ENCODE data around the gene KBTBD4.

DNA sequence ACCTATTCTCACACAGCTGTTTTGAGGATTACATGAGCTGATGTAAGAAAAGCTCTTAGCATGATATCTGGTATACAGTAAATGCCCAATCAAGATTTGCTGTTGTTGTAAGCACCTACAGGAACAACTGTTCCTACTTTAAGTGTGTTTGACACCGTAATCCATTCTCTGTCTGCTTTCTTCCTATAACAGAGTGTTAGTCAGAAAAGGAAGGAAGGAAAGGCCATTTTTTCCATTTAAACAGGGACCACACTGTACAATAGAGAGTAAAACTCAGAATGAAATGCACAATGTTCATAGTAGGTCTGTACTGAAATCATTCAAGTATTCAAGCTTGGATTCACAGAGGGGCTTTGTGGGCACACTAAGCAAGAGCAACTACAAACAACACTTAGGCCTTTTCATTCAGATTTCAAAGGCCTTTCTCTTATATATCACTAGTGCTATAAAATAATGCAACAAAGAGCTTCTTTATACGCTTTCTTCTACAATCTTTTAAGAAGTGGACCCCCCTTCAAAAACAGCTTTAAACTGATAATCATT, 42.1 kb upstream of the KBTBD4 start:
- no peak for TF ChIP-seq POLR2AphosphoS5 (IDR thresholded peaks at IDR 0.05; ENCODE audit: low read depth, low read length)
- no peak for TF ChIP-seq TAF1 (IDR thresholded peaks at IDR 0.05; ENCODE audit: borderline replicate concordance, low read depth, low read length)

All from GM12892 (cell line).